ENCODE results near the gene C2CD4C. TPM values are rescaled to one million over a fixed set of nuclear protein-coding genes. Genes with fewer than 3 reads are reported as not detected.

C2CD4C gene
- total RNA-seq, 1 experiment from 2014 or later, result 0.29 TPM

GRCh38 chr19:409516-410242, 732 bp upstream of the C2CD4C start:
- Histone ChIP-seq H3K36me3 (ENCODE audit: low read depth, low read length) (no peaks in the 10 kb centered on the region), H3F3A (ENCODE audit: low read length, unreplicated experiment) (no peaks in the 10 kb centered on the region), H3K4me2 (ENCODE audit: low read length) (peak overlapping the region; percentile 68), H3K4me1 (ENCODE audit: insufficient read depth, low read length) (no peaks in the 10 kb centered on the region), H4K20me1 (ENCODE audit: low read length) (no peaks in the 10 kb centered on the region), H3K9me3 (ENCODE audit: low read length) (no peaks in the 10 kb centered on the region), H3K27ac (ENCODE audit: low read length) (no peak overlapping the region), H3K4me3 (ENCODE audit: low read length) (peak overlapping the region; percentile 39; the same call in 1 of the 2 replicates), H2AFZ (ENCODE audit: low read length) (no peak overlapping the region), H3K9ac (ENCODE audit: low read length) (no peak overlapping the region), H3K27me3 (ENCODE audit: low read length) (peaks cover 10% of the 10 kb centered on the region; the same call in 1 of the 2 replicates), H3K79me2 (ENCODE audit: low read length) (no peaks in the 10 kb centered on the region), H3K9me2 (replicated peaks; ENCODE audit: low read length) (no peaks in the 10 kb centered on the region)
- CTCF ChIA-PET, result interaction anchor here (0.6 kb wide), 1 partner anchor 126 kb away, joined by 4 read pairs; no protein-coding TSS in a partner anchor
- intact Hi-C loops (cut with micrococcal nuclease), result no loop called here
- DNase-seq (no peak), ATAC-seq (peak; percentile 42)
- BruUV-seq (replicated peaks), result no TSS peak
- POLR2A ChIA-PET (ENCODE audit: unreplicated experiment), result no interaction called here
- TF ChIP-seq CTCF (conservative IDR thresholded peaks at IDR 0.05; ENCODE audit: low read depth, low read length) (no peak), EZH2phosphoT487 (IDR thresholded peaks at IDR 0.05; ENCODE audit: borderline replicate concordance, low read length) (no peak), EZH2 (IDR thresholded peaks at IDR 0.05; ENCODE audit: low read length, unreplicated experiment) (no peak)

GRCh38 chr19:408441-408901, 476 bp downstream of the C2CD4C start:
- Histone ChIP-seq H3K4me1 (ENCODE audit: insufficient read depth, low read length) (no peaks in the 10 kb centered on the region), H3K9me2 (replicated peaks; ENCODE audit: low read length) (no peaks in the 10 kb centered on the region), H3K36me3 (ENCODE audit: low read depth, low read length) (no peaks in the 10 kb centered on the region), H3K27ac (ENCODE audit: low read length) (no peak overlapping the region), H3K4me3 (ENCODE audit: low read length) (no peak overlapping the region; the same call in 1 of the 2 replicates), H3K9me3 (ENCODE audit: low read length) (no peaks in the 10 kb centered on the region), H3K27me3 (ENCODE audit: low read length) (peaks cover 10% of the 10 kb centered on the region; the same call in 1 of the 2 replicates), H3K4me2 (ENCODE audit: low read length) (peak overlapping the region; percentile 68; the same call in 1 of the 2 replicates), H2AFZ (ENCODE audit: low read length) (no peak overlapping the region), H4K20me1 (ENCODE audit: low read length) (no peaks in the 10 kb centered on the region), H3F3A (ENCODE audit: low read length, unreplicated experiment) (no peaks in the 10 kb centered on the region), H3K9ac (ENCODE audit: low read length) (no peak overlapping the region), H3K79me2 (ENCODE audit: low read length) (no peaks in the 10 kb centered on the region)
- no TSS peak for BruUV-seq (replicated peaks)
- intact Hi-C loops (cut with micrococcal nuclease), result no loop called here
- no peak for ATAC-seq
- TF ChIP-seq CTCF (conservative IDR thresholded peaks at IDR 0.05; ENCODE audit: low read depth, low read length) (no peak), EZH2 (IDR thresholded peaks at IDR 0.05; ENCODE audit: low read length, unreplicated experiment) (no peak), EZH2phosphoT487 (IDR thresholded peaks at IDR 0.05; ENCODE audit: borderline replicate concordance, low read length) (no peak)
- DNase-seq, result no peak
- CTCF ChIA-PET, result no interaction called here
- POLR2A ChIA-PET (ENCODE audit: unreplicated experiment), result no interaction called here
